Gastrocnemius medialis (tissue), 4 donors: ENCODE results near the gene ISLR.

Experiments
- POLR2A ChIP-seq, 2 donors: fragments of 450-650 bp; IDR thresholded peaks; one replicate each; pipeline ENCODE4 v1.6.1; 2017; ENCODE audit warnings: antibody characterized with exemption in 2 of 2, mild to moderate bottlenecking in 2 of 2, moderate library complexity in 2 of 2
- TF ChIP-seq, protein P1 (sequence below), 5 experiments: fragments of 450-650 bp in 3 of 5; fragments of 200-600 bp in 2 of 5; sonication (generic) in 2 of 5; IDR thresholded peaks in 4 of 5; conservative IDR thresholded peaks in 1 of 5; 1 replicate in 4 of 5; 2 replicates in 1 of 5; pipeline ENCODE4 v1.5.1; 2016 to 2019; ENCODE audit warnings: antibody characterized with exemption in 5 of 5, mild to moderate bottlenecking in 3 of 5, moderate library complexity in 3 of 5

DNA sequence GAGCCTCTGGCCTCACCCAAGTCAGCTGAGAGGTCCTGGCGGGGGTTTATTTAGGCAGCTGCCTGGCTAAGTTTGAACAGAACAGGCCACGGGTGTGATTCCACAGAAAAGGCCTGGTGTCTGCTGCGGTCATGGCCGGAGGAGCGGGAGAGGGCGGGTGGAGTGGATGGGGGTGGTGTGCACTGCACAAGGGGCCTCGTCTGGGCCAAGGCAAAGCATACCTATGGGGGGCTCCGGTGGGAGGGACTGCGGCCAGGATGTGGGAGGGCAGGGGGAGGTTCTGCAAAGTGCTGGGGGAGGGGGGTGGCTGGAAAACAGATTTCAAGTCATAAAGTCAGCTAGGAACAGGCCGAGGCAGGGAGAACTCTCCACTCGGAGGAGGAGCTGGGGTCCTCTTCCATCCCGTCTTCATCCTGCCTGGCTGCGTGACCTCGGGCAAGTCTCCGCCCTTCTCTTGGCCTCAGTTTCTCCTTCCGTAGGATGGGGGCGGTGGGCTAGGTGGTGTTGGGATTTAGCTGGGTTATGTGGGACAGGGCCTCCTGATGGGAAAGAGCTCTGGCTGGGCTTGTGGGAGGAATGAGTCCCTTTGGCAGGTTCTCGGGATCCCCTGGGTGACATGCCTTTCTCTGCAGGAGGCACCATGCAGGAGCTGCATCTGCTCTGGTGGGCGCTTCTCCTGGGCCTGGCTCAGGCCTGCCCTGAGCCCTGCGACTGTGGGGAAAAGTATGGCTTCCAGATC is 878 bp downstream of the ISLR start:
- TF ChIP-seq, protein P1, sequence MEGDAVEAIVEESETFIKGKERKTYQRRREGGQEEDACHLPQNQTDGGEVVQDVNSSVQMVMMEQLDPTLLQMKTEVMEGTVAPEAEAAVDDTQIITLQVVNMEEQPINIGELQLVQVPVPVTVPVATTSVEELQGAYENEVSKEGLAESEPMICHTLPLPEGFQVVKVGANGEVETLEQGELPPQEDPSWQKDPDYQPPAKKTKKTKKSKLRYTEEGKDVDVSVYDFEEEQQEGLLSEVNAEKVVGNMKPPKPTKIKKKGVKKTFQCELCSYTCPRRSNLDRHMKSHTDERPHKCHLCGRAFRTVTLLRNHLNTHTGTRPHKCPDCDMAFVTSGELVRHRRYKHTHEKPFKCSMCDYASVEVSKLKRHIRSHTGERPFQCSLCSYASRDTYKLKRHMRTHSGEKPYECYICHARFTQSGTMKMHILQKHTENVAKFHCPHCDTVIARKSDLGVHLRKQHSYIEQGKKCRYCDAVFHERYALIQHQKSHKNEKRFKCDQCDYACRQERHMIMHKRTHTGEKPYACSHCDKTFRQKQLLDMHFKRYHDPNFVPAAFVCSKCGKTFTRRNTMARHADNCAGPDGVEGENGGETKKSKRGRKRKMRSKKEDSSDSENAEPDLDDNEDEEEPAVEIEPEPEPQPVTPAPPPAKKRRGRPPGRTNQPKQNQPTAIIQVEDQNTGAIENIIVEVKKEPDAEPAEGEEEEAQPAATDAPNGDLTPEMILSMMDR (IDR thresholded peaks at IDR 0.05 in 4 of 5, conservative IDR thresholded peaks at IDR 0.05 in 1 of 5), result no peak
- TF ChIP-seq POLR2A (IDR thresholded peaks at IDR 0.05), result no peak
